ENCODE measurements around the gene SOCS2. TPM values are rescaled to one million over a fixed set of nuclear protein-coding genes. Genes with fewer than 3 reads are reported as not detected.
"Not testable (repeated sequence)": the region's sequence is repeated elsewhere in the genome, so short reads cannot be mapped to it uniquely, and the experiment has no call there.

The SOCS2 gene
- total RNA-seq, 4 donors from 2014 or later: 33.4 to 113 (median 35.1) TPM

DNA sequence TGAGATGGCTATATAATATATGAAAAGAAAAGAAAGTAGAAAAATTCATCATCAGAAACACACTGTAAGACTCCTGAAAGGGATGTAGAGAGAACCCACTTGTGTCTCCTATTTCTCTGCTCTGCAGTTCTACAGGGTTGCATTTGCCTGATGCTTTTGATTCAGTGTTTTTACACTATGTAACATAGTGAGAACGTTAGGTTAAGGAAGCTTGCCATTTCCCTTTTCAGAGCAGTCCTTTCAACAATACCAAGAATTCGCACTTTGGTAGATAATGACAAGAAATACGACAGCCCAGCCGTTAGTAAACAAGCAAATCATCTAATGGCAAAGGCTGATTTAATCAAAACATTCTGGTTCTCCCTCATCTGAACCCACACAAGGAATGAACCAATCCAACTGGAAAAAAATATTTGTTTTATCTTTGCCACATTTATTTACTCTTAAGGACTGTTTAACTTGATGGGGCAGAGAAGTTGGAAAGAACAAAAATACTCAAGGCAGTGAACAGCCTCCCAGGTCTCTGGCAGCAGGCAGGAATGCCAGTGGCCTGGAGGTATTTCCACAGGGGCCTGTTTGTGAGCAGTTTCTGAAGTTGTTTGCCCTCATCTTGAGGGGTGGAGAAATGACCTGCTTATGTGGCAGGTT is 30.8 kb upstream of the SOCS2 start:
- no peak for TF ChIP-seq POLR2A (IDR thresholded peaks at IDR 0.05)
- TF ChIP-seq, protein P1, sequence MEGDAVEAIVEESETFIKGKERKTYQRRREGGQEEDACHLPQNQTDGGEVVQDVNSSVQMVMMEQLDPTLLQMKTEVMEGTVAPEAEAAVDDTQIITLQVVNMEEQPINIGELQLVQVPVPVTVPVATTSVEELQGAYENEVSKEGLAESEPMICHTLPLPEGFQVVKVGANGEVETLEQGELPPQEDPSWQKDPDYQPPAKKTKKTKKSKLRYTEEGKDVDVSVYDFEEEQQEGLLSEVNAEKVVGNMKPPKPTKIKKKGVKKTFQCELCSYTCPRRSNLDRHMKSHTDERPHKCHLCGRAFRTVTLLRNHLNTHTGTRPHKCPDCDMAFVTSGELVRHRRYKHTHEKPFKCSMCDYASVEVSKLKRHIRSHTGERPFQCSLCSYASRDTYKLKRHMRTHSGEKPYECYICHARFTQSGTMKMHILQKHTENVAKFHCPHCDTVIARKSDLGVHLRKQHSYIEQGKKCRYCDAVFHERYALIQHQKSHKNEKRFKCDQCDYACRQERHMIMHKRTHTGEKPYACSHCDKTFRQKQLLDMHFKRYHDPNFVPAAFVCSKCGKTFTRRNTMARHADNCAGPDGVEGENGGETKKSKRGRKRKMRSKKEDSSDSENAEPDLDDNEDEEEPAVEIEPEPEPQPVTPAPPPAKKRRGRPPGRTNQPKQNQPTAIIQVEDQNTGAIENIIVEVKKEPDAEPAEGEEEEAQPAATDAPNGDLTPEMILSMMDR (IDR thresholded peaks at IDR 0.05): no peak
- DNase-seq: no peak
- no peaks in the 10 kb centered on the region for H3K9me3 ChIP-seq
- H3K4me3 ChIP-seq: no peak overlapping the region
- no peaks in the 10 kb centered on the region for H3K36me3 ChIP-seq
- no peaks in the 10 kb centered on the region for H3K4me1 ChIP-seq
- H3K27me3 ChIP-seq: no peaks in the 10 kb centered on the region
- H3K27ac ChIP-seq: no peak overlapping the region

- Histone ChIP-seq H3K27me3 (no peaks in the 10 kb centered on the region), H3K36me3 (no peaks in the 10 kb centered on the region), H3K4me1 (no peaks in the 10 kb centered on the region), H3K9me3 (no peaks in the 10 kb centered on the region), H3K27ac (no peak overlapping the region), H3K4me3 (no peak overlapping the region)
- no peak for TF ChIP-seq POLR2A (IDR thresholded peaks at IDR 0.05)
- TF ChIP-seq, protein P1 (IDR thresholded peaks at IDR 0.05): no peak
- no peak for DNase-seq
Measured at GRCh38 chr12:93547778-93548177, 24.7 kb upstream of the SOCS2 start.

DNA sequence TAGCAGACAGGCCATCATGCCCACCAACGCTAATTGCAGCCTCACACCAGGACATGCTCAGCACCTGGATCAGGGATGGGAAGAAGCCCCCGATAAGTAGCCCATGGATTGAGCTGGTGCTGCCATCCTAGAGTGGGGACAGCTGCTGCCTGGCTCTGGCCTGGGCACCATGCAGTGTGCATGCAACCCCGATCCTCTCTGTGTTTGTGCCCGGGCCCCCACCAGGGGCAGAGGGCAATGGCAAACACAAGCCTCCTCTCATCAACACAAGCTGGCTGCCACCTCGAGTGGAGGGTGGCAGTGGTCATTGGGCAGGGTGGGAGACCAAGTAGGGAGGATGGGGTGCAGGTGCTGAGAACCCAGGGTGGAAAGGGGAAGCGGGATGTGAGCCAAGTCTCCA is 23.3 kb upstream of the SOCS2 start:
- Histone ChIP-seq H3K4me3 (no peak overlapping the region), H3K27me3 (no peaks in the 10 kb centered on the region), H3K27ac (no peak overlapping the region), H3K36me3 (no peaks in the 10 kb centered on the region), H3K9me3 (no peaks in the 10 kb centered on the region), H3K4me1 (no peaks in the 10 kb centered on the region)
- TF ChIP-seq, protein P1 (IDR thresholded peaks at IDR 0.05): no peak
- TF ChIP-seq POLR2A (IDR thresholded peaks at IDR 0.05): no peak
- DNase-seq: no peak

DNA sequence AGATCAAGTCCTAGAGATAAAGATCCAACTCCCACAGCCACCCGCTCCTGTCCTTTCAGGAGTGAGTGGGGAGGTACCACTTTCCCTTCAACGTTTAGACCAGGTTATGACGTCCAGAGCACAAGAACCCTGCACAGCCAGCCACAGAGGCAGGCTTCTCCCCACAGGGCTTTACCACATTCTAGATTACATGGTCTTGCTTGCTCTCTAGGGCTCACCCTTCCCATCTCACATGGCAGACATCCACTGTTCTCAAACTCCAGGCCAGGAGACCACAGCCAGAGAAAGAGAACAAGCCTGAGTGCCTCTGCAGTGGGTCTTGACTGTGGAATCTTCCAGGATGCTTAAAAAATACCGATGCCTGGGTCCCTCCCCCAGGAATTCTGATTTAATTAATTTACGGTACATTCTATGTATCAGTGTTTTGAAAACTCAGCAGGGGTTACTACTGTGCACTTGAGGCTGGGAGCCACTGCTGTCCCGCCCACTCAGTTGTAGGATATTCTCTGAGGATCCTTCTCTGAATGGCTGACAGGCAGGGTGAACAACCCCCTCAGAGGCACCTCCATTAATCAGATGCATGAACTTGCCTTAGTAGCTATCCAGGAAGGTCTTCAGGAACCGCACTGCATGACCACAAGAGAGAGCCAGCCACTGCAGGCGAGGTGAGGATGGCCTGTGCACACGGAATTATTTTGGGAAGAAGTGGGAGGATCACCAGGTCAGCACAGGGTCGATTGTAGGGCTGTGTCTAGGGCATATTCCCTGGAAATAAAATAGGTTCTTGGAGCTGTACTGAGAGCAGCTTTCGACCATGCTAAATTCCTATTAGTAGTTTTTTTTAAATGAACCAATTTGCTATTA is 21.5 kb upstream of the SOCS2 start:
- TF ChIP-seq, protein P1 (IDR thresholded peaks at IDR 0.05): no peak
- no peak for TF ChIP-seq POLR2A (IDR thresholded peaks at IDR 0.05)
- no peak for DNase-seq
- no peak overlapping the region for H3K27ac ChIP-seq

DNA sequence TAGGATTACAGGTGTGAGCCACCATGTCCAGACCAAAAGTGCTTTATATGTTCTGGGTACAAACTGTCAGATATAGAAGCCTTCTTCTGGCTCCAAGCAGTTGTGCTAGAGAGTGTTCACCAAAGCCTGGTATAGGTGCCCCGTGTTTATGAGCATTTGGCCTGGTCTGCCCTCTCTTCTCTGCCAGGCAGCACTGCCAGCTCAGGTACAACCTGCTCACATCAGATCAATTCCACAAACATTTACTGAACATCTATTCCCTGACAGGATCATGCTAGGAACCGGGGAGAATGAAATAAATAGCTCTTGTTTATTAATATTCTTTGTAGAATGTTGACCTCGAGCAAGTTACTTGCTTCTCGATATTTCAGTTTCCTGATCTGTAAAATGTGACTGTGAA is 20.0 kb upstream of the SOCS2 start:
- TF ChIP-seq POLR2A (IDR thresholded peaks at IDR 0.05): no peak
- TF ChIP-seq, protein P1 (IDR thresholded peaks at IDR 0.05): no peak
- H3K4me3 ChIP-seq: no peak overlapping the region
- no peaks in the 10 kb centered on the region for H3K9me3 ChIP-seq
- no peaks in the 10 kb centered on the region for H3K36me3 ChIP-seq
- no peaks in the 10 kb centered on the region for H3K4me1 ChIP-seq
- DNase-seq: no peak
- H3K27ac ChIP-seq: no peak overlapping the region
- no peaks in the 10 kb centered on the region for H3K27me3 ChIP-seq

More for the DNA sequence above, 21.5 kb upstream of the SOCS2 start:
- no peaks in the 10 kb centered on the region for H3K4me1 ChIP-seq
- no peaks in the 10 kb centered on the region for H3K27me3 ChIP-seq
- no peak overlapping the region for H3K4me3 ChIP-seq
- H3K36me3 ChIP-seq: no peaks in the 10 kb centered on the region
- no peaks in the 10 kb centered on the region for H3K9me3 ChIP-seq

- not testable (repeated sequence) for H3K4me3 ChIP-seq, H3K27ac ChIP-seq, H3K27me3 ChIP-seq, H3K36me3 ChIP-seq, DNase-seq, H3K4me1 ChIP-seq
- peaks cover 0 to 11% (median 0%) of the 10 kb centered on the region in 4 donors for H3K9me3 ChIP-seq
Measured at GRCh38 chr12:93557879-93558278, 14.6 kb upstream of the SOCS2 start.

GRCh38 chr12:93558685-93559084 is 13.8 kb upstream of the SOCS2 start:
- not testable (repeated sequence) for H3K27ac ChIP-seq, DNase-seq, H3K4me3 ChIP-seq, H3K4me1 ChIP-seq, H3K36me3 ChIP-seq, H3K27me3 ChIP-seq
- peaks cover 0 to 11% (median 0%) of the 10 kb centered on the region in 4 donors for H3K9me3 ChIP-seq
